WERI-Rb-1 (cell line): ENCODE results near the gene SOWAHA.
"Not testable (repeated sequence)": the region's sequence is repeated elsewhere in the genome, so short reads cannot be mapped to it uniquely, and the experiment has no call there.

Experiments used
- DNase-seq: peaks from one replicate; pipeline ENCODE4 v3.0.0-alpha.2; 2020
- H3K27ac ChIP-seq: fragments of 250-450 bp; sonication (Bioruptor Pico); 2 replicates; pipeline ENCODE4 v1.5.1; 2020; ENCODE audit warnings: mild to moderate bottlenecking, moderate library complexity
- H3K27me3 ChIP-seq: fragments of 250-450 bp; sonication (Bioruptor Pico); 2 replicates; pipeline ENCODE4 v1.5.1; 2021; ENCODE audit warnings: mild to moderate bottlenecking, low read depth, moderate library complexity; ENCODE audit not compliant: insufficient read depth, severe bottlenecking
- H3K36me3 ChIP-seq: fragments of 250-450 bp; sonication (Bioruptor Pico); 2 replicates; pipeline ENCODE4 v1.5.1; 2020; ENCODE audit warnings: mild to moderate bottlenecking, moderate library complexity
- H3K4me3 ChIP-seq: 2 replicates; pipeline ENCODE4 v1.5.1; 2011; ENCODE audit warnings: low read depth, mild to moderate bottlenecking, control low read depth, low read length
- H3K9me3 ChIP-seq: fragments of 250-450 bp; sonication (Bioruptor Pico); 2 replicates; pipeline ENCODE4 v1.5.1; 2021; ENCODE audit warnings: mild to moderate bottlenecking, moderate library complexity; ENCODE audit not compliant: severe bottlenecking
- TF ChIP-seq, protein P1 (sequence below): IDR thresholded peaks from 2 replicates; pipeline ENCODE4 v1.5.1; 2011; ENCODE audit warnings: low read depth, mild to moderate bottlenecking, control low read depth, inconsistent platforms, low read length

The SOWAHA gene

DNA sequence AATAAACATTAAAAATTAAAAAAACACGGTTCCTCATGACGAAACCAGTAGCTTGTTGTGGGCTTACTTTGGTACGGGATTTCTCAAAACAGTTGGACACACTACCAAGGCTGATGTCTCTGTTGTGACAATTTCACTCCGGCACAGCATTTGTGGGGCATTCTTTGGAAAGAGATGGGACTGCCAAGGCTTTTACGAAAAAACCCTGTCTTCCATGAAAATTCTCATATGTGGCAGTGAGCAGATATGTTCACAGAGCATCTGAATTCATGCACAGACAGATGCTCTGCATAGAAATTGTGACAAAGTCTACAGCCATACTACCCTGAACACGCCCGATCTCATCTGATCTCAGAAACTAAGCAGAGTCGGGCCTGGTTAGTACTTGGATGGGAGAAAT lies 35.2 kb downstream of the SOWAHA start:
- TF ChIP-seq, protein P1, sequence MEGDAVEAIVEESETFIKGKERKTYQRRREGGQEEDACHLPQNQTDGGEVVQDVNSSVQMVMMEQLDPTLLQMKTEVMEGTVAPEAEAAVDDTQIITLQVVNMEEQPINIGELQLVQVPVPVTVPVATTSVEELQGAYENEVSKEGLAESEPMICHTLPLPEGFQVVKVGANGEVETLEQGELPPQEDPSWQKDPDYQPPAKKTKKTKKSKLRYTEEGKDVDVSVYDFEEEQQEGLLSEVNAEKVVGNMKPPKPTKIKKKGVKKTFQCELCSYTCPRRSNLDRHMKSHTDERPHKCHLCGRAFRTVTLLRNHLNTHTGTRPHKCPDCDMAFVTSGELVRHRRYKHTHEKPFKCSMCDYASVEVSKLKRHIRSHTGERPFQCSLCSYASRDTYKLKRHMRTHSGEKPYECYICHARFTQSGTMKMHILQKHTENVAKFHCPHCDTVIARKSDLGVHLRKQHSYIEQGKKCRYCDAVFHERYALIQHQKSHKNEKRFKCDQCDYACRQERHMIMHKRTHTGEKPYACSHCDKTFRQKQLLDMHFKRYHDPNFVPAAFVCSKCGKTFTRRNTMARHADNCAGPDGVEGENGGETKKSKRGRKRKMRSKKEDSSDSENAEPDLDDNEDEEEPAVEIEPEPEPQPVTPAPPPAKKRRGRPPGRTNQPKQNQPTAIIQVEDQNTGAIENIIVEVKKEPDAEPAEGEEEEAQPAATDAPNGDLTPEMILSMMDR: no peak
- no peak for DNase-seq

DNA sequence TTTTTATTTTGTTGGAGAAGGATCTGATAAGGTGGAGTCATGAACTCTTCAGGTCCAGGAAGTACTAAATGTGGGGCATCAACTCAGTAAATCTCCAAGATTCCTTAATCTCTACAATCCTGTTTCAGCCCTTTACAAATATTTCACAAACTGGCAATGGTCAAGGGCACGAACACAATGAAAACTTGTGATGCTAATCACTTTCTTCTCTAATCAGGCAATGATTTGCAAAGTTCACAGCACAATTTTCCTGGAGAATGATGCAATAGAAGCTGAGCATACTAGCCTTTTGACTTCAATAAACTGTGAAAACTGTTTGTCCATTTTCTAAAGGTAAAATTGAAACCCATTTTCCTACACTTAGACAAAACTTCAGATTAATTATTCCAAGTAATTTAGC lies 36.2 kb downstream of the SOWAHA start:
- H3K27ac ChIP-seq: no peak overlapping the region
- TF ChIP-seq, protein P1: no peak
- no peak overlapping the region for H3K4me3 ChIP-seq
- no peaks in the 10 kb centered on the region for H3K27me3 ChIP-seq
- no peak for DNase-seq
- H3K36me3 ChIP-seq: no peaks in the 10 kb centered on the region
- H3K9me3 ChIP-seq: no peaks in the 10 kb centered on the region

More for the DNA sequence above, 35.2 kb downstream of the SOWAHA start:
- Histone ChIP-seq H3K27me3 (no peaks in the 10 kb centered on the region), H3K27ac (no peak overlapping the region), H3K4me3 (no peak overlapping the region), H3K9me3 (no peaks in the 10 kb centered on the region), H3K36me3 (no peaks in the 10 kb centered on the region)

DNA sequence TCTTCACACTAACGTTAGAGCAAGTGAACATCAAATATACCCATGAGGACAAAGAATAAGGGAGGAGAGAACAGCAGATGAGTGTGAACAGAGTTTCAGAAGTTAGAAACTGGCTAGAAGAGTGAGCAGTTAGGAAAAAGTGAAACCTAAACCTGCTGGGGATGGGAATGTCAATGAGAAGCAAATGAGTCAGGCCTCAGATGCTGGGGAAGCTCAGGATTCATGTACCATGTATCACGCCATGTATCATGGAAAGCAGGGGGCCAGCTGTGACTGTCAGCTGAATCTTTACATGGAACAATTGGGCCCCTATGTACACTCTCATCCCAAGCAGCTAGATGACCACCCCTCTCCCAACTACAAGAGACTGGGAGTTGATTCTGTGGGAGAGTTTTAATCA lies 37.0 kb downstream of the SOWAHA start:
- Histone ChIP-seq H3K36me3 (no peaks in the 10 kb centered on the region), H3K27ac (no peak overlapping the region), H3K9me3 (no peaks in the 10 kb centered on the region), H3K27me3 (no peaks in the 10 kb centered on the region), H3K4me3 (no peak overlapping the region)
- TF ChIP-seq, protein P1: no peak
- DNase-seq: no peak

DNA sequence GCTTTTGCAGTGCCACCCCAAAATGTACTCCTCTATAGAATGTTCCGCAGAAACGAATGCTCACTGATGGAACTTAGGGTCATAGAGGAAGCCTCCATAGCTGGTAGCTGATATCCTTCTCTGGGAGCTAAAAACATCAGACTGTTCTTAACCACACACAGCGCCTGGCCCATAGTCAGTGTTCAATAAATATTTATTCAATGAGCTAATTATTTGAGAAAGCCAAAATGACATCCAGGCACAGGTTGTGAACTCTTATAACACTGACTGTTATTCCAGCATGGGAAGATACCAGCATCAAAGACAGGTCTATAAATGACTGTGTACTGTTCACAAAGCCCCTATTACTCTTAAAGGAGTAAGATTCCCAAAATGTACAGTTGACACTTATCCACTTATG lies 40.2 kb downstream of the SOWAHA start:
- Histone ChIP-seq H3K27me3 (no peaks in the 10 kb centered on the region), H3K36me3 (no peaks in the 10 kb centered on the region), H3K4me3 (no peak overlapping the region), H3K9me3 (no peaks in the 10 kb centered on the region), H3K27ac (no peak overlapping the region)
- TF ChIP-seq, protein P1: no peak
- DNase-seq: no peak

DNA sequence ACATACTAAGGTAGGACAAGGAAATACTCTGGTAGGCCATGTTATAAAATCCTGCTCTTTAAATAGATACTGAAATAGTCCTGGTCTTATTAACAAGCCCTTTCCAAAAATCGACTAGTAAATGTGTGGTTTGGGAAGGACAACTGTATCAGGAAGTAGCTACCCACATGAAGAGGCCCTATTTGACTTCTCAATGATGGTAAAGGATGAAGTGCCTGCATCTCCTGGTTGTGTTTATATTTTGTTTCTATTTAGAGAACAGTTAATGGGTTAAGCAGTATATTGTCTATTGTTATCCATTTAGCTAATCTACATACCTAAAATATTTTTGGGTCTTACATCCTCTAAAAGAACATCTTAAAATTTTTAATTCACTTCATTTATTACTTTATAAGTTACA lies 40.7 kb downstream of the SOWAHA start:
- no peaks in the 10 kb centered on the region for H3K27me3 ChIP-seq
- no peak for DNase-seq
- H3K27ac ChIP-seq: no peak overlapping the region
- H3K9me3 ChIP-seq: no peaks in the 10 kb centered on the region
- H3K4me3 ChIP-seq: no peak overlapping the region
- TF ChIP-seq, protein P1: no peak
- no peaks in the 10 kb centered on the region for H3K36me3 ChIP-seq

DNA sequence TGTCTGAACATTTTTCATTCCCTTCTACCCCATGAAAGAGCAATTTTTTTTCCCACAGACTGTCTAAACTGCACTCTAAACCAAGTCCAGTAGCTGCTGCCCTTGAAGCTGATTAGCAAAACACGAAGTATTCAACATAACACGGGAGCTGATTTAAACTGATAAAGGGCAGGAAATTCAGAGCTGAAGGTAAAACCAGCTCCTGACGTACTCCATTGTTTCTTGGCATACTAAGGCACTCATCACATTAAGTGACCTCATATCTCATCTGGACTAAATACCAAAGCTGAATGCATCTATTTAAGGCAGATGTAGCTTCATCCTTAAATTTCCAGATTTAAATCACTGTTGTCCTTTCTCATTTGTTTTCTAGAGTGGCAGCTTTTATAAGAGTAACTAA lies 41.2 kb downstream of the SOWAHA start:
- TF ChIP-seq, protein P1: no peak
- Histone ChIP-seq H3K27me3 (no peaks in the 10 kb centered on the region), H3K36me3 (no peaks in the 10 kb centered on the region), H3K9me3 (no peaks in the 10 kb centered on the region), H3K4me3 (no peak overlapping the region), H3K27ac (no peak overlapping the region)
- DNase-seq: no peak

DNA sequence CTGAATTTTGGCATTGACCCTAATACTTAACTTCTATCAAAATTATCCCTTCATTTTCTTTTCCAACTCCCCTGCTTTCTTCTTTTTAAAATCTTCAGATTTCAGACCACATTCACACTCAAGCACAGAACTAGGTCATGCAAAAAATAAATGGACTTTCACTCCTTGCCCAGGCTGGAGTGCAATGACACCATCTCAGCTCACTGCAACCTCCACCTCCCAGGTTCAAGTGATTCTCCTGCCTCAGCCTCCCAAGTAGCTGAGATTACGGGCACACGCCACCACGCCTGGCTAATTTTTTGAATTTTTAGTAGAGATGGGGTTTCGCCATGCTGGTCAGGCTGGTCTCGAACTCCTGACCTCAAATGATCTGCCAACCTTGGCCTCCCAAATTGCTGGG lies 41.9 kb downstream of the SOWAHA start:
- DNase-seq, H3K4me3 ChIP-seq, H3K36me3 ChIP-seq, H3K27ac ChIP-seq, H3K9me3 ChIP-seq, H3K27me3 ChIP-seq: not testable (repeated sequence)
